ENCODE data around the gene CD47. TPM values are rescaled to one million over a fixed set of nuclear protein-coding genes. Genes with fewer than 3 reads are reported as not detected.

Gene CD47
- total and polyA plus RNA-seq, 3 donors from 2014 or later, result 43.5 to 129 (median 49.9) TPM

GRCh38 chr3:108110934-108111333 lies 20.1 kb upstream of the CD47 start:
- DNase-seq, result no peak
- WGBS, 2 donors, result 71 to 97% methylated on average over 3 of the region's 3 CpGs

GRCh38 chr3:108108416-108108815 lies 17.6 kb upstream of the CD47 start:
- no peak overlapping the region for H3K4me3 ChIP-seq
- TF ChIP-seq POLR2A (IDR thresholded peaks at IDR 0.05) (no peak), CTCF (IDR thresholded peaks at IDR 0.05) (no peak)
- no peaks in the 10 kb centered on the region for H3K4me1 ChIP-seq
- no peaks in the 10 kb centered on the region for H3K36me3 ChIP-seq (ENCODE audit: low read depth, missing control alignments)
- no peaks in the 10 kb centered on the region for H3K9me3 ChIP-seq
- no peak for DNase-seq
- no peak overlapping the region for H3K27ac ChIP-seq
- intact Hi-C loops (cut with DNase I; ENCODE audit: low total_unique reads), result no loop called here
- WGBS, 2 donors, result 86% methylated on average over 2 of the region's 2 CpGs
- no peaks in the 10 kb centered on the region for H3K27me3 ChIP-seq

More at GRCh38 chr3:108110934-108111333, 20.1 kb upstream of the CD47 start:
- intact Hi-C loops (cut with DNase I; ENCODE audit: low total_unique reads), result no loop called here
- Histone ChIP-seq H3K27me3 (no peaks in the 10 kb centered on the region), H3K4me3 (no peak overlapping the region), H3K27ac (no peak overlapping the region), H3K4me1 (no peaks in the 10 kb centered on the region), H3K9me3 (no peaks in the 10 kb centered on the region), H3K36me3 (ENCODE audit: low read depth, missing control alignments) (no peaks in the 10 kb centered on the region)
- TF ChIP-seq CTCF (IDR thresholded peaks at IDR 0.05) (no peak), POLR2A (IDR thresholded peaks at IDR 0.05) (no peak)

GRCh38 chr3:108106449-108106848 lies 15.6 kb upstream of the CD47 start:
- Histone ChIP-seq H3K9me3 (no peaks in the 10 kb centered on the region), H3K27ac (no peak overlapping the region), H3K36me3 (ENCODE audit: low read depth, missing control alignments) (no peaks in the 10 kb centered on the region), H3K4me1 (no peaks in the 10 kb centered on the region), H3K27me3 (no peaks in the 10 kb centered on the region), H3K4me3 (no peak overlapping the region)
- intact Hi-C loops (cut with DNase I; ENCODE audit: low total_unique reads), result no loop called here
- TF ChIP-seq POLR2A (IDR thresholded peaks at IDR 0.05) (no peak), CTCF (IDR thresholded peaks at IDR 0.05) (no peak)
- no peak for DNase-seq

GRCh38 chr3:108106031-108106430 lies 15.2 kb upstream of the CD47 start:
- Histone ChIP-seq H3K4me3 (no peak overlapping the region), H3K36me3 (ENCODE audit: low read depth, missing control alignments) (no peaks in the 10 kb centered on the region), H3K27ac (no peak overlapping the region), H3K27me3 (no peaks in the 10 kb centered on the region), H3K4me1 (no peaks in the 10 kb centered on the region), H3K9me3 (no peaks in the 10 kb centered on the region)
- intact Hi-C loops (cut with DNase I; ENCODE audit: low total_unique reads), result no loop called here
- WGBS, 2 donors, result 88 to 96% methylated on average over 3 of the region's 3 CpGs
- DNase-seq, result no peak
- TF ChIP-seq CTCF (IDR thresholded peaks at IDR 0.05) (no peak), POLR2A (IDR thresholded peaks at IDR 0.05) (no peak)

- Histone ChIP-seq H3K4me3 (no peak overlapping the region), H3K27ac (no peak overlapping the region), H3K36me3 (ENCODE audit: low read depth, missing control alignments) (no peaks in the 10 kb centered on the region), H3K9me3 (no peaks in the 10 kb centered on the region), H3K27me3 (no peaks in the 10 kb centered on the region), H3K4me1 (no peaks in the 10 kb centered on the region)
- intact Hi-C loops (cut with DNase I; ENCODE audit: low total_unique reads), result no loop called here
- WGBS, 2 donors, result 66 to 72% methylated on average over 11 of the region's 11 CpGs
- TF ChIP-seq CTCF (IDR thresholded peaks at IDR 0.05) (no peak), POLR2A (IDR thresholded peaks at IDR 0.05) (no peak)
- DNase-seq, result no peak
Measured at GRCh38 chr3:108103886-108104797, 13.3 kb upstream of the CD47 start.
